GM10847 (cell line): ENCODE measurements around the gene ADSS1.

Source experiments
- POLR2A ChIP-seq: IDR thresholded peaks from 2 replicates; pipeline ENCODE4 v1.6.1; 2011; ENCODE audit not compliant: insufficient read length; ENCODE audit errors: extremely low read depth

ADSS1 gene

DNA sequence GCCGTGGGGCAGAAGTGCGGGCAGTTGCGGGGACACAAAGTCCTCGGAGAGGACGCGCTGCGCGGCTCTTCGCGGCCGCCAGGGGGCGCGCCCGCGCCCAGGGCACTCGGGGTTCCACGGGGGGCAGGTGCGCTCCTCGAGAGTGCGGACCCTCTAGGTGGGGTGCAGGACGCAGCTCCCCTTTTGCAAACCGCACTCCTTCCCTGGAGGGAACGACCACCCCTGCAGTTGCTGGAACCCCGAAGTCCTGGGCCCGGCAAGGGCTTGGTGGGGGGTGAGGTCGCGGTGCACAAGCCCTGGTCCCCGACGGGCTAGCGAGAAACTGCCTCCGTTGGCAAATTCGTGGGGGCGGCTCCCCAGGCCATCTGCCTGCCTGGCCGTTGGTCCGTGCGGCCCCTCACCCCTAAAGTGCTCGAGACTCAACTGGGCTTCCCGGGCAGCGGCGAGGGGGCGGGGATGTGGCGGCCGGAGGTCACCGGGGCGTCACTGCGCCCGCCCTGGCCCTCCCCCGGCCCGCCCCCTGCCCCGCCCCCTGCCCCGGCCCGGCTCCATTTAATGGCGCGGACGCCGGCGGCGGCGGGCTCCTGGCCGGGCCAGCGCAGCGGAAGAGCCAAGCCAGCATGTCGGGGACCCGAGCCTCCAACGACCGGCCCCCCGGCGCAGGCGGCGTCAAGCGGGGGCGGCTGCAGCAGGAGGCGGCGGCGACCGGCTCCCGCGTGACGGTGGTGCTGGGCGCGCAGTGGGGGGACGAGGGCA lies at the start of gene ADSS1:
Gene ADSS1 (plus strand): TSS at position 579 of the 756 bp plus-strand sequence. CDS start 42 bp downstream, at position 621.
- TF ChIP-seq POLR2A = no peak

DNA sequence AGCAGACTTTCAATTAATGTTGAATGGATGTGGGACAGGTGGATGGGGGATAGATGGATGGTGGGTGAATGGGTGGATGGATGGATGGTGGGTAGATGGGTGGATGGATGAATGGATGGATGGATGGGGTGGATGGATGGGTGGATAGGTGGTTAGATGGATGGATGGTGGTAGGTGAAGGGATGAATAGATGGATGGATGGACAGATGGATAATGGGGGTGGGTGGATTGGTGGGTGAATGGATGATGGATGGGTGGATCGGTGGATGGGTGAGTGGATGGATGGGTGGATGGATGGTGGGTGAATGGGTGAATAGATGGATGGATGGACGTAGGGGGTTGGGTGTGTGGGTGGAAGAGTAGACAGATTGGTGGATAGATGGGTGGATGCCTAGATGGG lies 48.6 kb upstream of the ADSS1 start:
- TF ChIP-seq POLR2A = no peak

DNA sequence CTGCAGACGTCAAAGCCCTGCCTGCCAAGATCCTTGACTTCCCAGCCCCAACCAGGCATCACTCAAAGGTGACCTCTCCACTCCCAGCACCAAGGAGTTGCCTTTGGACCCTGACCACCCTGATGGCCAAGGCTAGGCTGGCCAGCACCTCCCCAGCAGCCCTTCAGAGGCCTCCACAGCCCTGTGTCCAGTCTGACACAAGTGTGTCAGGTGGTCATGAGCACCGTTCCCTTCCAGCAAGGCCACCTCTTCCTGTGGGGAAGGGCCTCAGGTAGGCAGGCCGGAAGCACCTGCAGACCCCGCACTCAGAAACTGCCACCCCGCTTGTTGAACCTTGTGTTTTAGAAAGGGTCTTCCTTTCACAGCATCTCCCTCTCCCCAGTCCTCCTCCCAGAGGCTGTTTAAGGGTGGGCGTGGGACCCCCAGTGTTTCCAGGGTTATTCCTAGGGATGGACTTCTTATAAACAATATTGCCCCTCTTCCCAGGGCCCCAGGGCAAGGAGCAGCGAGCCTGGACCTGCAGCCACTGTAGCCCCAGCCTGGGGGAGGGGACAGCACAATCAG lies 47.8 kb upstream of the ADSS1 start:
- TF ChIP-seq POLR2A = no peak

DNA sequence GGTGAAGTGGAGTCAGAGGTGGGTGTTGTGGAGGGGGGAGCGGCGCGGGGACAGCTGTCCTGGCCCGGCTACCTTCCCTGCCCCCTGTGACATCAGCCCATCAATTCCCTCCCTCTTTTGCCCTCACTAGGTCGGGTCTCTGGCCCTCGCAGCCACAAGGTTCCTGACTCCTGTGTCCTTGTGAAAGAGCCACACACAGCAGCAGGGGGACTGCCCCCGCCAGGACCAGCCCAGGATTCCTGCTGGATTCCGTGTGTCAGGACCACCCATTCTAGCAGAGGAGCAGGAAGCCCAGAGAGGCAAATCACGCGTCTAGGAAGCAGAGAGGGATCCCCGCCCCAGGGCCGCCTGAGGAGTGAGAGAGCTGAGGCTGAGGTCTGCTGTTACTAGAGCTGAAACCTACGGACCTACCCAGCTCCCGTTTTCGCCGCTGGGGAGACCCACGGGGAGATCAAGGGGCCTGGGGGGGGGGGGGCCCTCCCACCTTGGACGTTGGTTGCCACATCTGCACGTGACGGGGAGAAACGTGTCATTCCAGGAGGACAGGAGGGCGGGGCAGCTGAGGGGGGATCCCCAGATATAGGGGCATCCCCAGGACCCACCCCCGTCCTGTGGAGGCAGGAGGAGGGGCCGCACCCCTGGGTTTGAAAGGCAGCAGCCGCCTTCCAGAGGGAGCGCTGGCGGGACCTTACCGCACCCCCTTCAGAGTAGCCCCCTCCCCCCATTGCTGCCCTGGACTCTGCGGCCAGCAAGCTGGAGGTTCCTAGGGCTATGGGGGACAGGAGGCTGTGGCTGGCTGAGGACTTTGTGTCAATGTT lies 47.1 kb upstream of the ADSS1 start:
- no peak for TF ChIP-seq POLR2A

DNA sequence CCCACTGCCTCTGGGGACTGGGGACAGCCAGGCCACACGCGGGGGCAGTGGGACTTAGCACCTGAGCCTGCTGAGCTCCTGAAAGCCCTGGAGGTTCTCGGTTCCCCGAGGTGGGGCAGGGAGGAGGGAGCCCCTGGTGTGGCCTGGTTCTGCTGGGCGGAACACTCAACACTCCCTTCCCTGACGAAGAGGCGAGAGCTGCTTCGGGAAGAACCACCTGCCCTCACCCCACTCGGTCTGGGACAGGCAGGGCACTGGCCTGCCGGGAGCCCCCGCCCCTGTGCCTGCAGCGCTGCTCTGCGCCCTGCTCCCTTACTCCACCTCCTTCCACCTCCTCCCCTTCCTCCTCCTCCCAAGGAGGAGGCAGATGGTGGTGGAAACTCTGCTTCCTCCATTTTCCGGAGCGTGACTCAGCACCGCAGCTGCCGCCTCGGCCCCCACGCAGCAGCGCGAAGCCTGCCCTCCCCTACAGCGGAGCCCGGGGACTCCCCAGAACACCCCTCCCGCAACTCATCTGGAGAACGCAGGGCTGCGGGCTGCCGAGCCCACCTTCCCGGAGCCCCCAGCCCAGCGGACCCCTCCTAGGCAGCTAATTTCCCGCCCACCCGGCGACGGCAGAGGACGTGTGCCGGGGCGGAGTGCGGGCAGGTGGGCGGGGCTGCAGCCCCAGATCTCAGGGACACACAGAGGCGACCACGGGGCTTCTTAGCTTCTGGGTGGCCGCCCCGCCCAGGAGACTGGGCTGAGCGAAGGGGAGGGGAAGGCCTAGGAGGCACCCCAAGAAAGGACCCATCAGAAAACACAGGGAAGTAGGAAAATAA lies 46.3 kb upstream of the ADSS1 start:
- no peak for TF ChIP-seq POLR2A

DNA sequence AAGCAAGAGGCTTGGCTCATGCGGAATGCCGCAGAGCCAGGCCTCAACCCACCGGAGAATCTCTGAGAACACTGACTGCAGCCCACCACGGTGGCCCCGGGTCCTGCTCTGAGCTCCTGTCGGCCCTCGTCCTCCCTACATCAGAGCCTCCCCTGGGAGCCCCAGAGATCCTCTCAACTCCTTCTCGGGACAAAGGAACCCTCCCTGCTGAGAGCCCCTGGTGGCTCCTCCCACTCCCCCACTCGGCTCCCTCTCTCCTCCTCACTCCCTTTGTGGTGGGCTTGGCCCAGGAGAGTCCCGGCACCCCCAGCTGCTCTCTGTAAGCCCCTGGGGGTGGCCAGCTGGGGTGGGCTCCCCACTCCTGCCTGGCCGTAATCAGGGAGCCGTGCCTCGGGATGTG lies 45.7 kb upstream of the ADSS1 start:
- no peak for TF ChIP-seq POLR2A

DNA sequence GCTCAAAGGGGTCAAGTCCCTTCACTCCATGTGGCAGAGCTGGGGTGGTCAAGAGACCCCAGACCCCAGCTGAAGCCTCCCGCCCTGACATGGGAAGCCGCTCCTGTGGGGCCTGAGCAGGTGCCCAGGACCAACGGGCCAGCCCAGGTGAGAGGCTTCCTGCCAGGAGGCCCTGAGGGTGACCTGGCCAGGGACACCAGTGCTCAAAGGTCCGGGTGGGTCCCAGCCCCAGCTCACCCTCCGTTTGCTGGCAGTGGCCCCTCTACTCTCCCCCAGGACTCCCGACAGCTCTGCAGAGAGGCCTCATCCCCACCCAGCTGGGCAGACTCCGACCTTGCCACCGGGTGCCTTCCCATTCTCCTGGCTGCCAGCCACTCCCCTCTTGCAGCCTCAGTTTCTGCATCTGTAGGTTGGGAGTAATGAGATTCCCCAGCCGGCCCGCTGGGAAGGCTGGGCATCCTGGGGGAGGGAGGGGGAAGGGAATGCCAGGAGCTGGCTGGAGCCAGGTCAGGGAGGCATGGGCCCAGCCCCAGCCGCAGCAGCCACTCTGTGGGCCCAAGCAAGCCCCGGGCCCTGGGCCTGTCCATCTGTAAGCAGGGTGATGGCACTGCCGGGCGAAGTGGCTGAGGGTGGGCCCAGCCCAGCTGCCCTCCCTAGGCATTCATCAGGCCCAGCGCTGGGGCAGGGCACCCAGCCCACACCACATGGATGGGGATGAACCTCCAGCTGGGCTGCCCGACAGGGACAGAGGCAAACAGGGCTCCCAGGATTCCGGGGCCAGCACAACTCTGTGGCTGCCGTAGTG lies 44.9 kb upstream of the ADSS1 start:
- no peak for TF ChIP-seq POLR2A

DNA sequence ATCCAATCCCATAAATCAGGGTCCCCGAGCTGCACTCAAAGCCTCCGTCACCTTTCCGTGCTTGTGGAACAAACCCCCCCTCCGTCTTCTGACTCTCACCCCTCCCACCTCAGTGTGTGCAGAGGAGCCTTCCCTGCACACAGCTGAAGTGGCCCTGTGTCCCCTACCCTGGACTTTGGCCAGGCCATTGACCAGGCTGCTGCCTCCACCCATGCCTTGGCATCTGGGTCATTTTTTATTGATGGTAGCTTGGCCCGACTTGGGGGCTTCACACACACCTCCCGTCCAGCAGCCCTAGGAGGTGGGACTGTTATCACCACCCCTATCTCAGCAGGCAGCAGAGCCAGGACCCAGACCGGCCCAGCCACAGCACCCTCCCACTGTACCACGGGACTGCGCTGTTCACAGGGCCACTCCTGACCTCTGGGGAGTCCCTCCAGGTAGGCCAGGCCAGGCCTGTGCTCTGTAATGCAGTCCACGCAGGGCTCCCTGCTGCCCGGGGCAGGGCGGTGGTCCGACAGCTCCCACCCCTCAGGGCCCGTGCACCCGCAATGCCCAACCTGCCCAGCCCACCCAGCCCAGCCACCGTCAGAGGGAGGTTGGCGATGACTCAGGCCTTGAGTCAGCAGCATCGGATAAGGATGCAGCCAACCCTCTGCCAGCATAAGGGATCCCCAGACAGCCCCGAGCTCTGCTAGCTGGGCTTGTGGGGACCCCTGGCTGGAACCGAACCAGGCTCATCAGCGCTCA lies 43.8 kb upstream of the ADSS1 start:
- no peak for TF ChIP-seq POLR2A

DNA sequence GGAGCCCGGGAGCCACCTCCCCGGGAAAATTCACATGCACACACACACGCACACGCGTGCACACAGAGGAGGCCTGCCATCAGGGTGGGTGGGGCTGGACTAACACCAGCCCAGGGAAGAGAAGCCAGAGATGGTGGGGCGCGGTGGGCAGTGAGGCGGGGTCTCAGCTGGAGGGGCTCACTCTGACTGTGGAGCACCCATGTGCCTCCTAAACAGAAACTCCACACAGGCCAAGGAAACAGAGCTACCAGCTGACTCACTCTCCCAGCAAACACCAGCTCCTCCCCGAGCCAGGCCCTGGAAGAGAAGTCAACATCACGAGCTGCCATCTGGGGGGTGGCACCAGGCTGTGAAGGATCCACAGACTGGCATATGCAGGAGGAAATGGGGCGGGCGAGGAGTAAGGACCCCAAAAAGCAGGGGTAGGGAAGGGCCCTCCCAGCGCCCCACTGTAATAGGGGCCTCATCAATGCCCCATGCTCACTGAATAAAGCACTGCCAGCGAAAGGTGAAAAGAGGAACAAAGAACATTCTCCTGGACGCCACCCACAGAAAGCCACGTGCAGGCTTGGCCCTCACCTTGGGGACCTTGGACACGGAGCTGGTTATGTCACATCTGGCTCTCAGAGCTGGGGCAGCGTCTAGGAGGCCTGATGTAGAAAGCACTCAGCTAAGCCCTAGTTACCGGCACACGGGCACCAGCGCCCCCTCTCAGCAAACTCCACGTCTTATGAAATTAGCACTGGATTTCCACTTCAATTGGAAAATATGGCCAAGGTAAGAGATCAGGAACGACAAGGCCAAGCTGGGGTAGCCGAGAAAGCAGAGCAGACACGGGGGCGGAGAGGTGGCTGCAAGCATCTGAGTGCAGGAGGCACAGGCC lies 43.0 kb upstream of the ADSS1 start:
- TF ChIP-seq POLR2A = no peak

DNA sequence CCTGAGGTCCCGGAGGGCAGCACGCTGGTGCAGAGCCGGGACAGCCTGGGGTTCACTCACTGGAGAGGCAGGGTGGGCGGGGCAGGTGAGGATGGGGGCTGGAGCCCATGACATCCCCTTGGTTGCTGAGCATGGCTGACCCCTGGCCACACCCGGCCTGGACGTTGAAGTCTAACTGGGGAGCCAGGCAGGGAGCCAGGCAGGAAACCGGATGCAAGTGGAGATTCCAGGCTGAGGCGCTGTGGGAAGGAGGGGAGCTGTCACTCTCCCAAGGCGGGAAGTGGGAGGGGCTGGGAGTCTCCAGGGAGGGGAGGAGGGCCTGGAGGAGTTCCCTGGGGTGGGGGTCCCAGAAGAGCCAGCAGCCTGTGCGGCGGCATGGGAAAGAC lies 42.3 kb upstream of the ADSS1 start:
- no peak for TF ChIP-seq POLR2A

DNA sequence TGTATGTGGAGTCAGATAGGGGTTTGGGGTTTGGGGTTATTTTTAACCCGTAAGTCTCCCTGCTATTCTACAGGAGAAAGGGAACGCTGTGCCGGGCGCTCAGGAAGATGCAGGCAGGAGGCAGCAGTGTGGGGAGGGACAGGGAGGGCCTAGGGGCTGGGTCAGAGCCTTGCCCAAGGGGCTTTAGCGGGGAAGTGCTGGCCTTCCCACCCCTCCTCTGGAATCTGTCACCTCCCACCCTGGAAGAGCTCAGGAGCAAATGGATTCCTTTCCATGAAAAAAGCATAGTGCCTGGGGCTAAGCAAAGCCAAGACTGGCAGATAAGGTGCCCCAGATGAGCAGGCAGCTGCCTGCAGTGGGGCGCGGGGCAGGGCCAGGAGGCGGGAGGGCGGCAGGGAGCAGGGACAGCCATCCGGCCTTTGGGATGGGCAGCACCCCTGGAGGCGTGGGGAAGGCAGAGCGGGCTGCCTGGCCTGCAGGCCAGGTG lies 41.9 kb upstream of the ADSS1 start:
- no peak for TF ChIP-seq POLR2A

DNA sequence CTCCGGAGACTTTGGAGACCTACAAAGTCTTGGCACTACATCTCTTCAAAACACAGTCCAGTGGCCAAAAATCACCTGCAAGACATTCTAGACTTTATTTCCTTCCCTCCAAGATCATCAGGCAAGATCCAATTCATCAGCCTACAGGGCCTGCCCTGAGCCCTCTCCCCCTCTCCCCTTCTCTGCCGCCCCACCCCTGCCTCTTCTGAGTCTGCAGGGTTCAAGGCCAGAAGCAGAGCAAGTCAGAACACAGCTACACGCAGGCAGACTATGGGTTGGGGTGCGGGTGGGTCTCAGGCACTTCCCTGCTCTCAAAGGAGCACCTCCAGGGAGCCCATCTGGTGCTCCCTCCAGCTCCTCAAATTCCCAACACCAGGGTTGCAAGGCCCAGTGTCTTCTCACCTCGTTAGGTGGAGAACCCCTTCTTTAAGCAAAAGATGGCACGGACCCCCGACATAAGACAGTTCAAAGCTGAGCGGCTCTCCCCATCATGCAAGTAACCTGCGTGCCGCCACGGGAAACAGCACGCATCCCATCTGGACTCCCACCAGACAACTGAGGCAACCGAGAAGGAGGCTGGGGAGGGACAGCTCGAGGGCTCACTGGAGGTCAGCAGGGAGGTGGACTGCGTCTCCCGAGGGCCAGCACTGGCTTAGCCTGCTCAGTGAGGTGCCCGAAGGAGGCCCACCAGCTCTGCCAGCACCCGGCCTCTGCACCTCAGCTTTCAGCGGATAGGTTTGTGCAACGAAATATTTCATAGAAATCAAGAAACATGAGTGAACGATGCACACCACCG lies 40.2 kb upstream of the ADSS1 start:
- TF ChIP-seq POLR2A = no peak

DNA sequence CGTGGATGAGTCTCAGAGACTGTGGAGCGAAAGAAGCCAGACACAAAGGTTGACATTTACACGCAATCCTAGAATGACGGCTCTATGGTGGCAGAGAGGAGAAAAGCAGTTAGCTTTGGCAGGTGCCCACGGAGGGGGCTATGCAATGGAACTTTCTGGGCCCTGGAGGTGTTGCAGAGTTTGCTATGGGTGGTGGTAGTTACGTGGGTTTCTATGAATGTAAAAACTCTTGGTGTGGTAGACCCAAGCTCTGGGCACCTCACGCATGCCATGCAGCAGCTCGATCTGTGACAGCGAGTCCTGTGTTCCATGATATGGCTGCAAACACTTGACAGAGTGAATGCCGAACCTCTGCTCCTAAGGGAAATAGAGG lies 39.6 kb upstream of the ADSS1 start:
- TF ChIP-seq POLR2A = no peak
